H1 (cell line): ENCODE data around the gene PLD3. TPM values are rescaled to one million over a fixed set of nuclear protein-coding genes. Genes with fewer than 3 reads are reported as not detected.

ENCODE experiments used
- CTCF ChIA-PET: fragments of 300-600 bp; sonication (Branson Sonifier 250); formaldehyde crosslinking; loops from one replicate; lab custom pipeline; 2021; ENCODE audit not compliant: partially characterized antibody; lab: Charles Lee
- POLR2A ChIA-PET: fragments of 300-600 bp; sonication (Branson Sonifier 250); formaldehyde crosslinking; loops from one replicate; lab custom pipeline; 2021; ENCODE audit warnings: inconsistent platforms; ENCODE audit not compliant: partially characterized antibody; lab: Charles Lee
- DNase-seq, 2 experiments: peaks; one replicate each; pipeline versions ENCODE4 v3.0.0 to v3.0.0-alpha.2; 2010 to 2022; ENCODE audit warnings: low spot score in 2 of 2, low read depth in 1 of 2, mixed read lengths in 1 of 2
- FAIRE-seq: peaks from 2 replicates; lab custom pipeline; 2011; peaks lifted over from hg19 to GRCh38; lab: Jason Lieb, UNC
- H2AFZ ChIP-seq: 2 replicates; pipeline ENCODE4 v1.8.1; 2012; ENCODE audit warnings: low read length, inconsistent platforms
- H2AK5ac ChIP-seq: 2 replicates; pipeline ENCODE4 v1.6.1; 2013; ENCODE audit warnings: low read depth, low read length
- H2BK120ac ChIP-seq: replicated peaks from 2 replicates; pipeline ENCODE3; 2013; ENCODE audit warnings: low read depth, low read length, inconsistent platforms
- H2BK12ac ChIP-seq: 2 replicates; pipeline ENCODE4 v1.6.1; 2013; ENCODE audit warnings: low read depth, low read length
- H2BK15ac ChIP-seq: 2 replicates; pipeline ENCODE4 v1.6.1; 2013; ENCODE audit warnings: low read length
- H2BK20ac ChIP-seq: 2 replicates; pipeline ENCODE4 v1.6.1; 2013; ENCODE audit warnings: low read length
- H2BK5ac ChIP-seq: 2 replicates; pipeline ENCODE4 v1.6.1; 2013; ENCODE audit warnings: low read depth, low read length
- H3K14ac ChIP-seq: 2 replicates; pipeline ENCODE4 v1.6.1; 2013; ENCODE audit warnings: inconsistent platforms; ENCODE audit not compliant: insufficient read length
- H3K18ac ChIP-seq: 2 replicates; pipeline ENCODE4 v1.6.1; 2013; ENCODE audit warnings: low read length; ENCODE audit errors: extremely low read depth
- H3K23ac ChIP-seq: 2 replicates; pipeline ENCODE4 v1.6.1; 2013; ENCODE audit warnings: inconsistent platforms; ENCODE audit not compliant: insufficient read length
- H3K23me2 ChIP-seq: 2 replicates; pipeline ENCODE4 v1.6.1; 2013; ENCODE audit warnings: low read depth, low read length
- H3K27ac ChIP-seq: 2 replicates; pipeline ENCODE4 v1.6.1; 2011; ENCODE audit warnings: low read depth, low read length, inconsistent platforms
- H3K27me3 ChIP-seq, 4 experiments: replicated peaks in 1 of 4; 1 replicate in 1 of 4; 2 replicates in 3 of 4; pipeline versions ENCODE4 v1.6.1 to v1.8.1; 2011 to 2013; ENCODE audit warnings: low read length in 3 of 4, mild to moderate bottlenecking in 3 of 4, inconsistent platforms in 2 of 4, mixed read lengths in 2 of 4, moderate library complexity in 1 of 4; ENCODE audit not compliant: control insufficient read depth in 3 of 4, insufficient read depth in 3 of 4; ENCODE audit errors: extremely low read depth in 1 of 4
- H3K36me3 ChIP-seq, 4 experiments: 2 replicates each; pipeline versions ENCODE4 v1.6.1 to v1.8.1; 2011 to 2013; ENCODE audit warnings: mild to moderate bottlenecking in 4 of 4, low read length in 3 of 4, moderate library complexity in 2 of 4, control low read depth in 1 of 4, inconsistent platforms in 1 of 4; ENCODE audit not compliant: insufficient read depth in 4 of 4, control insufficient read depth in 2 of 4
- H3K4ac ChIP-seq: replicated peaks from 2 replicates; pipeline ENCODE3; 2013; ENCODE audit warnings: low read length, low read depth, mixed read lengths, inconsistent platforms; ENCODE audit not compliant: insufficient read length
- H3K4me1 ChIP-seq, 4 experiments: replicated peaks in 1 of 4; 1 replicate in 1 of 4; 2 replicates in 3 of 4; pipeline versions ENCODE4 v1.6.1 to v1.8.1; 2011 to 2013; ENCODE audit warnings: low read length in 3 of 4, inconsistent platforms in 2 of 4, mixed read lengths in 1 of 4; ENCODE audit not compliant: insufficient read depth in 4 of 4, control insufficient read depth in 3 of 4
- H3K4me2 ChIP-seq, 2 experiments: 2 replicates each; pipeline versions ENCODE4 v1.6.1 to v1.8.1; 2011 to 2013; ENCODE audit warnings: low read depth in 2 of 2, low read length in 2 of 2, control low read depth in 1 of 2, inconsistent platforms in 1 of 2, mild to moderate bottlenecking in 1 of 2; ENCODE audit not compliant: insufficient read depth in 1 of 2
- H3K4me3 ChIP-seq, 4 experiments: fragments of 200-600, 300-600 bp in 1 of 4; sonication (generic), shearing (Covaris generic), sonication (Bioruptor Twin) in 1 of 4; 2 replicates each; pipeline versions ENCODE4 v1.5.1 to v1.8.1; 2011 to 2016; ENCODE audit warnings: low read length in 4 of 4, low read depth in 3 of 4, control low read depth in 2 of 4, inconsistent platforms in 2 of 4, mild to moderate bottlenecking in 2 of 4, mixed read lengths in 1 of 4, moderate library complexity in 1 of 4; ENCODE audit not compliant: insufficient read depth in 2 of 4; ENCODE audit errors: extremely low read depth in 1 of 4
- H3K56ac ChIP-seq: replicated peaks from 2 replicates; pipeline ENCODE3; 2013; ENCODE audit warnings: low read depth, mild to moderate bottlenecking, mixed read lengths, low read length, inconsistent platforms; ENCODE audit not compliant: insufficient read length
- H3K79me1 ChIP-seq: 2 replicates; pipeline ENCODE4 v1.6.1; 2013; ENCODE audit warnings: low read depth, low read length, control low read depth
- H3K79me2 ChIP-seq, 2 experiments: 2 replicates each; pipeline versions ENCODE4 v1.6.1 to v1.8.1; 2012 to 2013; ENCODE audit warnings: low read length in 2 of 2, mild to moderate bottlenecking in 2 of 2, inconsistent platforms in 1 of 2; ENCODE audit not compliant: insufficient read depth in 2 of 2, control insufficient read depth in 1 of 2
- H3K9ac ChIP-seq, 4 experiments: replicated peaks in 1 of 4; 1 replicate in 1 of 4; 2 replicates in 3 of 4; pipeline versions ENCODE4 v1.6.1 to v1.8.1; 2011 to 2013; ENCODE audit warnings: low read depth in 3 of 4, low read length in 3 of 4, control low read depth in 2 of 4, mild to moderate bottlenecking in 2 of 4, moderate library complexity in 2 of 4, inconsistent platforms in 1 of 4; ENCODE audit errors: extremely low read depth in 1 of 4
- H3K9me3 ChIP-seq, 2 experiments: 2 replicates each; pipeline versions ENCODE4 v1.6.1 to v1.8.1; 2012 to 2013; ENCODE audit warnings: mild to moderate bottlenecking in 2 of 2, moderate library complexity in 2 of 2, control low read depth in 1 of 2, inconsistent platforms in 1 of 2, low read depth in 1 of 2, low read length in 1 of 2, mixed read lengths in 1 of 2; ENCODE audit not compliant: insufficient read depth in 2 of 2
- H4K20me1 ChIP-seq, 2 experiments: replicated peaks in 1 of 2; 2 replicates each; pipeline versions ENCODE3 to v1.8.1; 2011 to 2013; ENCODE audit warnings: inconsistent platforms in 2 of 2, low read length in 2 of 2, mild to moderate bottlenecking in 1 of 2; ENCODE audit not compliant: insufficient read depth in 2 of 2, control insufficient read depth in 1 of 2
- H4K5ac ChIP-seq: 2 replicates; pipeline ENCODE4 v1.6.1; 2013; ENCODE audit warnings: low read length, low read depth, mixed read lengths, inconsistent platforms; ENCODE audit not compliant: insufficient read length
- H4K8ac ChIP-seq: 2 replicates; pipeline ENCODE4 v1.8.0; 2013; ENCODE audit warnings: mild to moderate bottlenecking, moderate library complexity, low read length, inconsistent platforms; ENCODE audit not compliant: insufficient read depth; ENCODE audit errors: extremely low read depth
- H4K91ac ChIP-seq: replicated peaks from 2 replicates; pipeline ENCODE3; 2013; ENCODE audit warnings: low read length, mixed read lengths, inconsistent platforms; ENCODE audit not compliant: insufficient read length
- FOSL1 ChIP-seq: IDR thresholded peaks from 2 replicates; pipeline ENCODE4 v1.6.1; 2011; ENCODE audit warnings: mild to moderate bottlenecking, low read depth, low read length, moderate library complexity; ENCODE audit not compliant: insufficient read depth
- KDM5A ChIP-seq: fragments of 200-600 bp; IDR thresholded peaks from 2 replicates; pipeline ENCODE4 v1.7.1; 2012; ENCODE audit warnings: mild to moderate bottlenecking, low read length, inconsistent platforms, mixed read lengths
- POLR2A ChIP-seq, 2 experiments: IDR thresholded peaks; 1 replicate in 1 of 2; 2 replicates in 1 of 2; pipeline ENCODE4 v1.6.1; 2011; ENCODE audit warnings: low read depth in 2 of 2, low read length in 2 of 2, mild to moderate bottlenecking in 2 of 2; ENCODE audit errors: control extremely low read depth in 1 of 2
- RAD21 ChIP-seq, 2 experiments: IDR thresholded peaks in 1 of 2; conservative IDR thresholded peaks in 1 of 2; 2 replicates each; pipeline ENCODE4 v1.6.1; 2011; ENCODE audit warnings: low read depth in 2 of 2, low read length in 2 of 2, improper control_type of control experiment in 1 of 2, inconsistent platforms in 1 of 2, mild to moderate bottlenecking in 1 of 2, moderate library complexity in 1 of 2
- RBBP5 ChIP-seq: IDR thresholded peaks from 2 replicates; pipeline ENCODE4 v1.7.1; 2012; ENCODE audit warnings: low read depth, mild to moderate bottlenecking, inconsistent platforms, low read length, moderate library complexity, borderline replicate concordance
- TEAD4 ChIP-seq: IDR thresholded peaks from 2 replicates; pipeline ENCODE4 v1.6.1; 2012; ENCODE audit warnings: low read depth, low read length, inconsistent platforms, mixed read lengths
- WGBS, 2 experiments: shearing (Covaris generic) in 1 of 2; methylation state at CpG; one replicate each; pipeline versions ENCODE4 v1.1.6 to v1.1.7; 2013 to 2015; ENCODE audit warnings: low lambda C conversion rate in 2 of 2, mixed read lengths in 2 of 2, inconsistent platforms in 1 of 2, low coverage in 1 of 2, missing lambda C conversion rate in 1 of 2; ENCODE audit not compliant: insufficient replicate concordance in 2 of 2, insufficient coverage in 1 of 2, insufficient read length in 1 of 2; ENCODE audit errors: extremely low coverage in 1 of 2, missing lambda C conversion rate in 1 of 2; 5-methylcytosine and 5-hydroxymethylcytosine counted together
- polyA plus RNA-seq, 7 experiments: library from polyadenylated mRNA; depleted of rRNA in 3 of 7; stranded (reverse) in 5 of 7; unstranded in 2 of 7; fragments of >200 nt in 5 of 7; fragments of 200-250 nt in 2 of 7; gene quantifications; 1 replicate in 5 of 7; 2 replicates in 1 of 7; 4 replicates in 1 of 7; pipeline versions ENCODE4 v1.2.1 to v1.2.3, GENCODE V29; 2011 to 2013; ENCODE audit warnings: missing spikeins in 2 of 7, mixed read lengths in 2 of 7
- total RNA-seq: library from RNA; stranded (reverse); fragmentation: NEBNext Ultra II Directional; extraction: Animal tissue kit (Norgen Biotek cat#: 25700); gene quantifications from 2 replicates; pipeline ENCODE4 v1.2.1, GENCODE V29; 2021

The PLD3 gene
- total and polyA plus RNA-seq, 2 of the 8 experiments (the other 6 are each of a cell fraction or from before 2014, with no cell fraction given) = 180 to 543 TPM

DNA sequence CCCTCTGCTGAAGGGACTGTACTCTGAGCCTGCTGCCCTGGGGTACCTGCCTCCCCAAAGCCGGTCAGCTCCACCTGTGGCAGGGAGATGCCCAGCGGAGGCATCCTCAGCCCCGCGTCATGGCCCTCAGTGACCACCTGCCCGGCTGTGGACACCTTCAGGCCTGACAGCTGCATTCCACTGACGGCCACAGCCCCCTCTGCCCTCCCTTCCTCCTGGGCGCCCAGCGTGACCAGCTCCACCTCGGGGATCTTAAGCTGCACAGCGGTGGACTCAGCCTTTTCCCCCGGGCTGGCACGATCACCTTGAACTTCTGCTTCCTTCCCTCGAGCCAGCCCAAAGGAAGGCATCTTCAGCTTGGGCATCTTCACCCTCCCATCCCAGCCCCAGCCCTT lies 46.3 kb downstream of the PLD3 start:
- Histone ChIP-seq H3K56ac (no peak overlapping the region), H2BK12ac (peak overlapping the region; percentile 55; the same call in 1 of the 2 replicates), H3K27ac (no peak overlapping the region), H3K18ac (no peak overlapping the region), H3K14ac (no peak overlapping the region), H3K9ac (no peak overlapping the region), H4K20me1 (peaks cover 0 to 1% of the 10 kb centered on the region in 2 experiments), H3K79me1 (no peaks in the 10 kb centered on the region), H3K23me2 (peaks cover 3% of the 10 kb centered on the region; the same call in 1 of the 2 replicates), H3K36me3 (no peaks in the 10 kb centered on the region), H3K4ac (no peak overlapping the region), H2BK20ac (no peak overlapping the region), H2AFZ (no peak overlapping the region), H3K4me1 (peaks cover 0 to 7% (median 5%) of the 10 kb centered on the region in 4 experiments; a peak in 5 of 7 replicates), H2BK5ac (no peak overlapping the region; the same call in 1 of the 2 replicates), H4K5ac (no peak overlapping the region), H3K79me2 (no peaks in the 10 kb centered on the region), H3K23ac (no peak overlapping the region), H2BK120ac (no peak overlapping the region), H3K4me2 (no peak overlapping the region), H2AK5ac (no peak overlapping the region), H3K27me3 (peaks cover 0 to 8% (median 5%) of the 10 kb centered on the region in 4 experiments; a peak in 6 of 7 replicates), H3K9me3 (no peaks in the 10 kb centered on the region), H4K91ac (no peak overlapping the region), H3K4me3 (no peak overlapping the region), H2BK15ac (0 out of 2 replicates have a peak overlapping the region, but pooled peaks have one; percentile 16), H4K8ac (no peak overlapping the region)
- POLR2A ChIA-PET = interaction anchor here (0.8 to 5.4 kb wide), 5 partner anchors 9 to 31 kb away, joined by 3 to 24 read pairs (median 4); partner anchors contain the start of gene SERTAD1
- 78% methylated on average over 11 of the region's 13 CpGs; no CpG with 5 or more reads in 1 of the 2 experiments for WGBS, 2 experiments
- CTCF ChIA-PET = interaction anchor here (0.5 to 1.6 kb wide), 10 partner anchors 9 to 189 kb away, joined by 3 to 7 read pairs (median 3); no protein-coding TSS in a partner anchor
- DNase-seq (no peak), FAIRE-seq (no peak)
- TF ChIP-seq RBBP5 (no peak), KDM5A (no peak), POLR2A (IDR thresholded peaks at IDR 0.05; ENCODE audit: control extremely low read depth in 1 of 2, low read depth in 2 of 2, low read length in 2 of 2) (no peak), TEAD4 (no peak), FOSL1 (no peak), RAD21 (IDR thresholded peaks at IDR 0.05 in 1 of 2, conservative IDR thresholded peaks at IDR 0.05 in 1 of 2; ENCODE audit: low read depth in 2 of 2, low read length in 2 of 2) (no peak)
